Naive thymus-derived CD4-positive, alpha-beta T cell (primary cell): ENCODE results near the gene TGFBR2. TPM values are rescaled to one million over a fixed set of nuclear protein-coding genes. Genes with fewer than 3 reads are reported as not detected.

Source experiments
- ATAC-seq: fragments of 150-1000 bp; cut with Tn5 transposase; 2 replicates; pipeline ENCODE4 v1.10.0; 2021; ENCODE audit warnings: mild to moderate bottlenecking, moderate library complexity
- CTCF ChIA-PET: fragments of 350-600 bp; sonication (Branson Sonifier 250); formaldehyde crosslinking; loops from one replicate; lab custom pipeline; 2021; ENCODE audit warnings: antibody characterized with exemption; lab: Charles Lee
- POLR2A ChIA-PET: fragments of 350-600 bp; sonication (Branson Sonifier 250); formaldehyde crosslinking; loops from one replicate; lab custom pipeline; 2021; ENCODE audit warnings: antibody characterized with exemption, inconsistent platforms; lab: Charles Lee
- DNase-seq, 9 donors: peaks; one replicate each; pipeline versions ENCODE4 v3.0.0 to v3.0.0-alpha.2; 2020 to 2022; ENCODE audit warnings: mixed read lengths in 1 of 9
- H3K27ac ChIP-seq: one replicate; pipeline ENCODE4 v1.7.0; 2013; ENCODE audit warnings: mild to moderate bottlenecking, low read depth, low read length, moderate library complexity
- H3K27me3 ChIP-seq, 2 donors: one replicate each; pipeline ENCODE4 v1.7.0; 2013; ENCODE audit warnings: low read length in 2 of 2, mild to moderate bottlenecking in 2 of 2, moderate library complexity in 2 of 2; ENCODE audit not compliant: control insufficient read depth in 2 of 2, insufficient read depth in 2 of 2
- H3K36me3 ChIP-seq, 3 experiments: 1 replicate in 2 of 3; 2 replicates in 1 of 3; pipeline ENCODE4 v1.7.0; 2013; ENCODE audit warnings: low read length in 3 of 3, mild to moderate bottlenecking in 3 of 3, moderate library complexity in 1 of 3; ENCODE audit not compliant: insufficient read depth in 3 of 3, control insufficient read depth in 2 of 3
- H3K4me1 ChIP-seq, 2 donors: one replicate each; pipeline ENCODE4 v1.7.0; 2013; ENCODE audit warnings: low read length in 2 of 2, mild to moderate bottlenecking in 2 of 2, moderate library complexity in 1 of 2; ENCODE audit not compliant: control insufficient read depth in 2 of 2, insufficient read depth in 2 of 2
- H3K4me3 ChIP-seq: 2 replicates; pipeline ENCODE4 v1.7.0; 2013; ENCODE audit warnings: mild to moderate bottlenecking, low read length
- H3K9me3 ChIP-seq, 3 experiments: 1 replicate in 2 of 3; 2 replicates in 1 of 3; pipeline ENCODE4 v1.7.0; 2013; ENCODE audit warnings: low read length in 3 of 3; ENCODE audit not compliant: control insufficient read depth in 2 of 3
- H3K27ac Mint-ChIP-seq, 9 donors: one replicate each; pipeline ENCODE4 v1.8.0; 2020 to 2022; ENCODE audit warnings: mixed read lengths in 9 of 9, mild to moderate bottlenecking in 8 of 9, moderate library complexity in 5 of 9, inconsistent platforms in 2 of 9
- H3K27me3 Mint-ChIP-seq, 5 donors: one replicate each; pipeline ENCODE4 v1.8.0; 2021 to 2022; ENCODE audit warnings: mixed read lengths in 5 of 5, mild to moderate bottlenecking in 1 of 5
- H3K36me3 Mint-ChIP-seq, 5 donors: one replicate each; pipeline ENCODE4 v1.8.0; 2020 to 2022; ENCODE audit warnings: mixed read lengths in 5 of 5, mild to moderate bottlenecking in 3 of 5, inconsistent platforms in 1 of 5
- H3K4me1 Mint-ChIP-seq, 7 donors: one replicate each; pipeline ENCODE4 v1.8.0; 2020 to 2022; ENCODE audit warnings: mixed read lengths in 7 of 7, mild to moderate bottlenecking in 3 of 7, inconsistent platforms in 1 of 7
- H3K4me3 Mint-ChIP-seq, 10 donors: one replicate each; pipeline ENCODE4 v1.8.0; 2020 to 2022; ENCODE audit warnings: mild to moderate bottlenecking in 10 of 10, mixed read lengths in 10 of 10, moderate library complexity in 6 of 10, inconsistent platforms in 2 of 10
- H3K9me3 Mint-ChIP-seq, 11 donors: one replicate each; pipeline ENCODE4 v1.8.0; 2020 to 2022; ENCODE audit warnings: mixed read lengths in 11 of 11, mild to moderate bottlenecking in 4 of 11, inconsistent platforms in 1 of 11, moderate library complexity in 1 of 11
- intact Hi-C, 2 donors: fragments of 100-400 bp; cut with micrococcal nuclease; formaldehyde crosslinking; loops; one replicate each; pipeline ENCODE4 v1.15.1; 2023
- polyA plus RNA-seq, 2 donors: library from polyadenylated mRNA; unstranded; fragments of 300-500 nt; fragmentation: Illumina TruSeq; gene quantifications; one replicate each; pipeline ENCODE4 v1.2.3, GENCODE V29; 2021
- total RNA-seq, 6 experiments: library from RNA in 5 of 6; stranded (reverse) in 5 of 6; gene quantifications; 1 replicate in 5 of 6; 2 replicates in 1 of 6; pipeline ENCODE4 v1.2.3 and lab custom pipeline; 2021 to 2026

Gene TGFBR2
- total and polyA plus RNA-seq, 7 experiments from 2014 or later: 63.0 to 263 (median 155) TPM

- ChIA-PET CTCF (interaction anchor here (1.0 to 4.3 kb wide), 2 partner anchors 11 to 499 kb away, joined by 5 to 17 read pairs; no protein-coding TSS in a partner anchor), POLR2A (interaction anchor here (0.6 to 1.3 kb wide), 6 partner anchors 17 to 587 kb away, joined by 3 to 5 read pairs (median 3); no protein-coding TSS in a partner anchor)
- Mint-ChIP-seq H3K36me3 (peaks cover 14 to 70% (median 53%) of the 10 kb centered on the region in 5 donors), H3K27ac (peak overlapping the region; percentile 0 to 98 (median 66)), H3K27me3 (no peaks in the 10 kb centered on the region), H3K9me3 (peaks cover 0 to 4% (median 0%) of the 10 kb centered on the region in 11 donors), H3K4me3 (peak overlapping the region in 2 of 10 donors; percentile 14 to 19), H3K4me1 (peaks cover 18 to 79% (median 60%) of the 10 kb centered on the region in 7 donors)
- ATAC-seq (no peak), DNase-seq (no peak)
- peaks cover 0 to 11% of the 10 kb centered on the region in 2 donors for H3K4me1 ChIP-seq
- no peaks in the 10 kb centered on the region for H3K9me3 ChIP-seq
- H3K27me3 ChIP-seq: no peaks in the 10 kb centered on the region
- peaks cover 0 to 45% (median 18%) of the 10 kb centered on the region in 3 experiments for H3K36me3 ChIP-seq
- H3K27ac ChIP-seq: no peak overlapping the region
- H3K4me3 ChIP-seq: no peak overlapping the region
- intact Hi-C loops: loop anchor here in 1 of 2 donors (10.0 kb wide), 1 partner anchor 222 kb away; no protein-coding TSS in a partner anchor
Measured at GRCh38 chr3:30696896-30697295, 90.5 kb downstream of the TGFBR2 start.

- Mint-ChIP-seq H3K27ac (peak overlapping the region in 4 of 9 donors; percentile 41 to 98 (median 61)), H3K36me3 (peaks cover 8 to 64% (median 49%) of the 10 kb centered on the region in 5 donors), H3K4me3 (no peak overlapping the region), H3K9me3 (peaks cover 0 to 10% (median 6%) of the 10 kb centered on the region in 11 donors), H3K27me3 (no peaks in the 10 kb centered on the region), H3K4me1 (peaks cover 12 to 77% (median 47%) of the 10 kb centered on the region in 7 donors)
- no peak for DNase-seq
- no peak for ATAC-seq
- Histone ChIP-seq H3K36me3 (peaks cover 0 to 33% (median 9%) of the 10 kb centered on the region in 3 experiments), H3K4me3 (no peak overlapping the region), H3K4me1 (peaks cover 0 to 2% of the 10 kb centered on the region in 2 donors), H3K27me3 (no peaks in the 10 kb centered on the region), H3K9me3 (peaks cover 0 to 7% (median 0%) of the 10 kb centered on the region in 3 experiments), H3K27ac (no peak overlapping the region)
- intact Hi-C loops: loop anchor here (1.0 to 10.0 kb wide), 2 partner anchors 9 to 224 kb away; no protein-coding TSS in a partner anchor
- ChIA-PET CTCF (interaction anchor here (2.2 kb wide), 1 partner anchor 379 kb away, joined by 5 read pairs; no protein-coding TSS in a partner anchor), POLR2A (no interaction called here)
Measured at GRCh38 chr3:30698549-30698948, 92.1 kb downstream of the TGFBR2 start.

DNA sequence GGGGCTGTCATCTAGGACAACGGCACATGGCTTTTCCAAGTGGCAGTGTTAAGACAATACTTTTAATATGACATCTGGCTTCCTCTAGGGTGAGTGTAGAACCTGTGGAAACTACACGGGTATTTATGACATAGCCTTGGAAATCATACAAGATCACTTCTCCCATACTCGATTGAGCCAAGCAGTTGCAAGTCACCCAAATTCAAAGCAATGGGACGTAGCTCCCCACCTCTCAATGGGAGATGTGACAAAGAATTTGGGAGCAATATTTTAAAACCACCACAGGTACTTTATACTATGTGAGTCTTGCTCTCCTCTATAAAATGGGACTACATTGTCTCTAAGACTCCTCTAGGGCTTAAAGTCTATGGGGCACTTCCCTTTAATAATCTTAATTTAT is 93.5 kb downstream of the TGFBR2 start:
- Mint-ChIP-seq H3K4me1 (peaks cover 12 to 81% (median 47%) of the 10 kb centered on the region in 7 donors), H3K4me3 (no peak overlapping the region), H3K27me3 (no peaks in the 10 kb centered on the region), H3K36me3 (peaks cover 8 to 58% (median 40%) of the 10 kb centered on the region in 5 donors), H3K9me3 (peaks cover 0 to 12% (median 6%) of the 10 kb centered on the region in 11 donors), H3K27ac (peak overlapping the region in 4 of 9 donors; percentile 31 to 68 (median 38))
- Histone ChIP-seq H3K4me1 (no peaks in the 10 kb centered on the region), H3K36me3 (peaks cover 0 to 20% (median 2%) of the 10 kb centered on the region in 3 experiments), H3K9me3 (peaks cover 0 to 7% (median 0%) of the 10 kb centered on the region in 3 experiments), H3K27me3 (no peaks in the 10 kb centered on the region), H3K27ac (no peak overlapping the region), H3K4me3 (no peak overlapping the region)
- ATAC-seq: no peak
- DNase-seq: peak in 1 of 9 donors; percentile 3
- ChIA-PET POLR2A (no interaction called here), CTCF (interaction anchor here (2.2 kb wide), 1 partner anchor 380 kb away, joined by 5 read pairs; no protein-coding TSS in a partner anchor)
- intact Hi-C loops: loop anchor here in 1 of 2 donors (10.0 kb wide), 1 partner anchor 225 kb away; no protein-coding TSS in a partner anchor

DNA sequence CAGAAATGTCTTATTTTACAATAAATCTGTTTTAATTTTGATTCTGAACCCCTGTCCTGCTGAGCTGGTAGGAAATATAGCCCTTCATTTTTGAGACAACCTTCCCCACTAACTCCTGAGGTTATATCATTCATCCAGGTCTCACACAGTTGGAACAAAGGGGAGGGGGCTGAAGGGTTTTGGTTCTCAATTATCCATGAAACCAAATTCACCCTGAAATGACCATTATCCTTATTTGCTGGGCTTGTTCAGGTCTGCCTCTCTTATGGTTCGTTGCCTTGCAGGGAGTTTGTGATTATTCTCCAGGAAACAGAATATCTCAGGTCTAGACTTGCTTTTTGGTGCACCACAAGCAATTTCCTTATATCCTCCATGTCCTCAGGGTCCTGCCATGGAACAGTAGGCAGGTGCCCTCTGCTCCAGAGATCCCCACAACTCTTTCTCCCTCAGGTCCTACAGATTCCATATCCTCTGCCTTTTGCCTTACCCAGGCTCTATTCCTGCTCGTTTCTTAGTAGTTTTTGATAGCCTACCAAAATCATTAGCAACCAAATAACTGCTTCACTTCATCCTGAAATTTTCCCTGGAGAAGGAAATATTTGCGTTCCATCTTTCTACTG is 94.4 kb downstream of the TGFBR2 start:
- CTCF ChIA-PET: no interaction called here
- DNase-seq (no peak), ATAC-seq (no peak)
- no peaks in the 10 kb centered on the region for H3K4me1 ChIP-seq
- H3K4me3 ChIP-seq: no peak overlapping the region
- H3K9me3 ChIP-seq: peaks cover 0 to 7% (median 0%) of the 10 kb centered on the region in 3 experiments
- H3K27ac ChIP-seq: no peak overlapping the region
- H3K9me3 Mint-ChIP-seq: peaks cover 0 to 12% (median 7%) of the 10 kb centered on the region in 11 donors
- peaks cover 0 to 60% (median 32%) of the 10 kb centered on the region in 5 donors for H3K36me3 Mint-ChIP-seq
- H3K36me3 ChIP-seq: peaks cover 0 to 13% (median 0%) of the 10 kb centered on the region in 3 experiments
- no peaks in the 10 kb centered on the region for H3K27me3 ChIP-seq
- H3K27me3 Mint-ChIP-seq: no peaks in the 10 kb centered on the region
- no peak overlapping the region for H3K4me3 Mint-ChIP-seq
- peaks cover 8 to 81% (median 46%) of the 10 kb centered on the region in 7 donors for H3K4me1 Mint-ChIP-seq
- POLR2A ChIA-PET: no interaction called here
- intact Hi-C loops: no loop called here
- H3K27ac Mint-ChIP-seq: peak overlapping the region in 6 of 9 donors; percentile 8 to 74 (median 36)

- no peak for ATAC-seq
- H3K4me1 ChIP-seq: no peaks in the 10 kb centered on the region
- H3K27ac ChIP-seq: no peak overlapping the region
- DNase-seq: no peak
- H3K4me3 ChIP-seq: no peak overlapping the region
- no peak overlapping the region for H3K4me3 Mint-ChIP-seq
- peaks cover 0 to under 1% (median 0%) of the 10 kb centered on the region in 3 experiments for H3K36me3 ChIP-seq
- ChIA-PET POLR2A (interaction anchor here (1.4 kb wide), 1 partner anchor 80 kb away, joined by 4 read pairs; no protein-coding TSS in a partner anchor), CTCF (interaction anchor here (1.0 to 1.6 kb wide), 2 partner anchors 9 to 382 kb away, joined by 4 to 5 read pairs; no protein-coding TSS in a partner anchor)
- H3K27ac Mint-ChIP-seq: peak overlapping the region in 7 of 9 donors; percentile 8 to 80 (median 71)
- peaks cover 0 to 7% (median 0%) of the 10 kb centered on the region in 3 experiments for H3K9me3 ChIP-seq
- H3K9me3 Mint-ChIP-seq: peaks cover 0 to 15% (median 11%) of the 10 kb centered on the region in 11 donors
- H3K27me3 ChIP-seq: no peaks in the 10 kb centered on the region
- H3K27me3 Mint-ChIP-seq: no peaks in the 10 kb centered on the region
- intact Hi-C loops: no loop called here
- peaks cover 6 to 69% (median 36%) of the 10 kb centered on the region in 7 donors for H3K4me1 Mint-ChIP-seq
- peaks cover 0 to 62% (median 26%) of the 10 kb centered on the region in 5 donors for H3K36me3 Mint-ChIP-seq
Measured at GRCh38 chr3:30702038-30702827, 95.8 kb downstream of the TGFBR2 start.
